Endothelial cell of umbilical vein (primary cell): ENCODE data around the gene FYB1. TPM values are rescaled to one million over a fixed set of nuclear protein-coding genes. Genes with fewer than 3 reads are reported as not detected.

ENCODE experiments used
- BruUV-seq: library from RNA; stranded (reverse); fragments of 400-500 nt; replicated peaks from 2 replicates; lab custom pipeline; 2021; lab: Mats Ljungman, UMichigan
- CTCF ChIA-PET: fragments of 300-600, 350-600 bp; sonication (Branson Sonifier 250); formaldehyde crosslinking; loops from one replicate; lab custom pipeline; 2021; ENCODE audit warnings: antibody characterized with exemption, inconsistent platforms; lab: Charles Lee
- POLR2A ChIA-PET: fragments of 300-600, 350-600 bp; sonication (Branson Sonifier 250); formaldehyde crosslinking; loops from one replicate; lab custom pipeline; 2021; ENCODE audit warnings: antibody characterized with exemption, inconsistent platforms; lab: Charles Lee
- DNase-seq: peaks from one replicate; pipeline ENCODE4 v3.0.0-alpha.2; 2011; ENCODE audit warnings: low read depth, low spot score
- FAIRE-seq: peaks from 2 replicates; lab custom pipeline; 2011; peaks lifted over from hg19 to GRCh38; lab: Jason Lieb, UNC
- H2AFZ ChIP-seq: 2 replicates; pipeline ENCODE4 v1.6.0; 2012; ENCODE audit warnings: low read depth, low read length, control low read depth, inconsistent platforms
- H3K27ac ChIP-seq: 2 replicates; pipeline ENCODE4 v1.5.1; 2011; ENCODE audit warnings: low read depth, mild to moderate bottlenecking, control low read depth, low read length, moderate library complexity; ENCODE audit not compliant: insufficient read depth
- H3K27me3 ChIP-seq, 2 experiments: 2 replicates each; pipeline versions ENCODE4 v1.6.0 to v1.6.1; 2011; ENCODE audit warnings: low read length in 2 of 2, mixed read lengths in 1 of 2; ENCODE audit not compliant: control insufficient read depth in 2 of 2, insufficient read depth in 2 of 2
- H3K36me3 ChIP-seq, 2 experiments: 2 replicates in 1 of 2; 3 replicates in 1 of 2; pipeline ENCODE4 v1.5.1; 2011; ENCODE audit warnings: low read length in 2 of 2, mild to moderate bottlenecking in 1 of 2, moderate library complexity in 1 of 2; ENCODE audit not compliant: control insufficient read depth in 2 of 2, insufficient read depth in 2 of 2; ENCODE audit errors: extremely low read depth in 1 of 2
- H3K4me1 ChIP-seq: 3 replicates; pipeline ENCODE4 v1.5.1; 2011; ENCODE audit warnings: mild to moderate bottlenecking, low read length; ENCODE audit not compliant: control insufficient read depth, insufficient read depth; ENCODE audit errors: extremely low read depth
- H3K4me2 ChIP-seq: 2 replicates; pipeline ENCODE4 v1.6.1; 2011; ENCODE audit warnings: low read length, control low read depth, mixed read lengths; ENCODE audit not compliant: insufficient read depth
- H3K4me3 ChIP-seq, 3 experiments: fragments of 200-600 bp in 1 of 3; sonication (generic), shearing (Covaris generic) in 1 of 3; replicated peaks in 1 of 3; 2 replicates each; pipeline ENCODE4 v1.5.1; 2011 to 2016; ENCODE audit warnings: control low read depth in 3 of 3, low read length in 3 of 3, mild to moderate bottlenecking in 2 of 3, inconsistent platforms in 1 of 3, low read depth in 1 of 3, moderate library complexity in 1 of 3; ENCODE audit not compliant: insufficient read depth in 1 of 3
- H3K79me2 ChIP-seq: 2 replicates; pipeline ENCODE4 v1.6.0; 2012; ENCODE audit warnings: low read length, inconsistent platforms; ENCODE audit not compliant: control insufficient read depth, insufficient read depth
- H3K9ac ChIP-seq: replicated peaks from 2 replicates; pipeline ENCODE3; 2011; ENCODE audit warnings: low read length, control low read depth; ENCODE audit not compliant: insufficient read depth; ENCODE audit errors: extremely low read depth
- H3K9me1 ChIP-seq: replicated peaks from 3 replicates; pipeline ENCODE4 v1.6.0; 2011; ENCODE audit warnings: mild to moderate bottlenecking, low read length; ENCODE audit not compliant: control insufficient read depth, insufficient read depth; ENCODE audit errors: extremely low read depth
- H3K9me3 ChIP-seq: replicated peaks from 2 replicates; pipeline ENCODE4 v1.5.1; 2012; ENCODE audit warnings: low read length, inconsistent platforms; ENCODE audit not compliant: control insufficient read depth, insufficient read depth
- H4K20me1 ChIP-seq: replicated peaks from 2 replicates; pipeline ENCODE3; 2011; ENCODE audit warnings: mild to moderate bottlenecking, low read length; ENCODE audit not compliant: control insufficient read depth, insufficient read depth; ENCODE audit errors: extremely low read depth
- CTCF ChIP-seq, 2 donors: IDR thresholded peaks; 1 replicate in 1 of 2; 2 replicates in 1 of 2; pipeline ENCODE4 v1.5.1; 2011; ENCODE audit warnings: low read length in 2 of 2, mild to moderate bottlenecking in 2 of 2, moderate library complexity in 2 of 2, control low read depth in 1 of 2, inconsistent platforms in 1 of 2, low read depth in 1 of 2; ENCODE audit not compliant: insufficient read depth in 1 of 2; ENCODE audit errors: extremely low read depth in 1 of 2
- EZH2 ChIP-seq: IDR thresholded peaks from 2 replicates; pipeline ENCODE4 v1.6.1; 2012; ENCODE audit warnings: borderline replicate concordance, low read depth, mild to moderate bottlenecking, moderate library complexity, low read length, inconsistent platforms; ENCODE audit not compliant: severe bottlenecking
- FOS ChIP-seq: IDR thresholded peaks from 2 replicates; pipeline ENCODE4 v1.6.1; 2011; ENCODE audit warnings: mild to moderate bottlenecking, low read length, moderate library complexity, borderline replicate concordance; ENCODE audit not compliant: insufficient read depth
- GATA2 ChIP-seq: IDR thresholded peaks from 2 replicates; pipeline ENCODE4 v1.7.0; 2011; ENCODE audit warnings: low read depth, mild to moderate bottlenecking, moderate library complexity, mixed read lengths, low read length; ENCODE audit not compliant: insufficient read length, insufficient read depth
- JUN ChIP-seq: IDR thresholded peaks from 2 replicates; pipeline ENCODE4 v1.6.1; 2011; ENCODE audit warnings: borderline replicate concordance, low read depth; ENCODE audit not compliant: insufficient read length, insufficient read depth
- MAX ChIP-seq: IDR thresholded peaks from 2 replicates; pipeline ENCODE4 v1.6.1; 2011; ENCODE audit not compliant: insufficient read depth, insufficient read length
- MYC ChIP-seq: IDR thresholded peaks from one replicate; pipeline ENCODE4 v1.6.1; 2011; ENCODE audit warnings: mild to moderate bottlenecking, low read depth, low read length
- POLR2A ChIP-seq: IDR thresholded peaks from 2 replicates; pipeline ENCODE4 v1.6.1; 2012; ENCODE audit warnings: low read depth, mild to moderate bottlenecking, control low read depth, low read length
- POLR2AphosphoS5 ChIP-seq: IDR thresholded peaks from 2 replicates; pipeline ENCODE4 v1.6.1; 2012; ENCODE audit warnings: low read depth, mild to moderate bottlenecking, control low read depth, low read length, moderate library complexity; ENCODE audit not compliant: insufficient read depth
- dilution Hi-C: fragments of 300-500 bp; cut with MboI; formaldehyde crosslinking; loops from one replicate; pipeline ENCODE4 v1.15.0; 2019; ENCODE audit warnings: low sequenced_read_pairs; ENCODE audit not compliant: extremely low pct_ligation_motif_present
- intact Hi-C: fragments of 100-400 bp; cut with micrococcal nuclease; formaldehyde crosslinking; loops from one replicate; pipeline ENCODE4 v1.10.0; 2022
- polyA plus RNA-seq, 4 experiments: library from polyadenylated mRNA; depleted of rRNA in 3 of 4; stranded (reverse) in 3 of 4; unstranded in 1 of 4; fragments of >200 nt; gene quantifications; 2 replicates each; pipeline versions ENCODE4 v1.2.1 to v1.2.3, GENCODE V29; 2011 to 2012; ENCODE audit warnings: missing spikeins in 1 of 4
- total RNA-seq: library from RNA; stranded (reverse); gene quantifications from 2 replicates; pipeline ENCODE4 v1.2.3, GENCODE V29; 2021

FYB1 gene
- total and polyA plus RNA-seq, 2 donors (not counting 3 experiments of a cell fraction or from before 2014, with no cell fraction given): 0.44 TPM; not detected in 1

DNA sequence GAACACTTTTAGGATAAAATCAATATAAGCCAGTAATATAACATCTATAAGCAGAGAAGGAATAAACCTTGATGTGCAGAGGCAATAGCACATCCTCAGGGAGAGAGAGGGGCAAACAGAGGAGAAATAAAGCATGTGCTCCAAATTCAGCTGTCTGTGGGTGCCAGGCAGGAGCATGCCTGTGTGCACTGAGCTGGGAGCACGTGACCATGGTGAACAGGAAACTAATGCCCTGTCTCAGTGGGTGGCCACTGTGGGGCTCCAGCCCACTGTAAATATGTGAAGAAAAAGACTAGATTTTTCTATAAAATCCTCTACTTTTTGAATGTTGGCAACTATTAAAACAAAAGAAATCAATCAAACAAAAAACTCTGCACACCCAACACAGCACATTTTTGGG is 55.3 kb downstream of the FYB1 start:
- intact Hi-C loops (no loop called here), dilution Hi-C loops (no loop called here)
- no TSS peak for BruUV-seq
- Histone ChIP-seq H3K9ac (no peak overlapping the region), H3K27ac (no peak overlapping the region), H3K9me1 (no peaks in the 10 kb centered on the region), H3K4me2 (no peak overlapping the region), H4K20me1 (no peaks in the 10 kb centered on the region), H3K79me2 (no peaks in the 10 kb centered on the region), H2AFZ (no peak overlapping the region), H3K4me1 (peaks cover 4% of the 10 kb centered on the region), H3K27me3 (no peaks in the 10 kb centered on the region), H3K36me3 (no peaks in the 10 kb centered on the region), H3K4me3 (no peak overlapping the region), H3K9me3 (no peaks in the 10 kb centered on the region)
- FAIRE-seq: no peak
- POLR2A ChIA-PET: no interaction called here
- TF ChIP-seq FOS: no peak
- TF ChIP-seq EZH2: no peak
- no peak for TF ChIP-seq GATA2
- TF ChIP-seq CTCF (IDR thresholded peaks at IDR 0.05; ENCODE audit: extremely low read depth in 1 of 2, insufficient read depth in 1 of 2, low read depth in 1 of 2, low read length in 2 of 2): no peak
- no peak for TF ChIP-seq MAX
- TF ChIP-seq POLR2AphosphoS5: no peak
- TF ChIP-seq MYC: no peak
- TF ChIP-seq JUN: no peak
- TF ChIP-seq POLR2A: no peak
- CTCF ChIA-PET: interaction anchor here (2.1 kb wide), 1 partner anchor 53 kb away, joined by 13 read pairs; no protein-coding TSS in a partner anchor
- DNase-seq: no peak
